ENCODE results near the gene BICDL1. TPM values are rescaled to one million over a fixed set of nuclear protein-coding genes. Genes with fewer than 3 reads are reported as not detected.
"Not testable (repeated sequence)": the region's sequence is repeated elsewhere in the genome, so short reads cannot be mapped to it uniquely, and the experiment has no call there.

Gene BICDL1
- total RNA-seq, 1 donor from 2014 or later: not detected

- Mint-ChIP-seq H3K4me1 (ENCODE audit: unreplicated experiment) (no peaks in the 10 kb centered on the region), H3K27ac (ENCODE audit: unreplicated experiment) (no peak overlapping the region)
Observed at GRCh38 chr12:120039711-120040110, 50.7 kb downstream of the BICDL1 start.

GRCh38 chr12:120041386-120042231, 52.6 kb downstream of the BICDL1 start:
- no peak for DNase-seq (ENCODE audit: extremely low spot score, unreplicated experiment)
- no peak for TF ChIP-seq CTCF (IDR thresholded peaks at IDR 0.05)
- Mint-ChIP-seq H3K4me1 (ENCODE audit: unreplicated experiment) (no peaks in the 10 kb centered on the region), H3K27me3 (ENCODE audit: unreplicated experiment) (peaks cover 36% of the 10 kb centered on the region), H3K36me3 (ENCODE audit: unreplicated experiment) (no peaks in the 10 kb centered on the region), H3K9me3 (ENCODE audit: unreplicated experiment) (no peaks in the 10 kb centered on the region), H3K4me3 (ENCODE audit: unreplicated experiment) (no peak overlapping the region), H3K27ac (ENCODE audit: unreplicated experiment) (no peak overlapping the region)

More at GRCh38 chr12:120039711-120040110, 50.7 kb downstream of the BICDL1 start:
- Mint-ChIP-seq H3K9me3 (ENCODE audit: unreplicated experiment) (no peaks in the 10 kb centered on the region), H3K27me3 (ENCODE audit: unreplicated experiment) (peaks cover 36% of the 10 kb centered on the region), H3K4me3 (ENCODE audit: unreplicated experiment) (no peak overlapping the region), H3K36me3 (ENCODE audit: unreplicated experiment) (no peaks in the 10 kb centered on the region)
- no peak for DNase-seq (ENCODE audit: extremely low spot score, unreplicated experiment)
- no peak for TF ChIP-seq CTCF (IDR thresholded peaks at IDR 0.05)

- H3K36me3 Mint-ChIP-seq (ENCODE audit: unreplicated experiment); H3K4me3 Mint-ChIP-seq (ENCODE audit: unreplicated experiment); H3K9me3 Mint-ChIP-seq (ENCODE audit: unreplicated experiment); H3K27ac Mint-ChIP-seq (ENCODE audit: unreplicated experiment); DNase-seq (ENCODE audit: extremely low spot score, unreplicated experiment); H3K4me1 Mint-ChIP-seq (ENCODE audit: unreplicated experiment): not testable (repeated sequence)
- peaks cover 52% of the 10 kb centered on the region for H3K27me3 Mint-ChIP-seq (ENCODE audit: unreplicated experiment)
Observed at GRCh38 chr12:120045367-120045766, 56.3 kb downstream of the BICDL1 start.

GRCh38 chr12:120047072-120047471, 58.0 kb downstream of the BICDL1 start:
- H3K27ac Mint-ChIP-seq (ENCODE audit: unreplicated experiment): no peak overlapping the region
- no peaks in the 10 kb centered on the region for H3K9me3 Mint-ChIP-seq (ENCODE audit: unreplicated experiment)
- H3K4me1 Mint-ChIP-seq (ENCODE audit: unreplicated experiment): no peaks in the 10 kb centered on the region
- TF ChIP-seq CTCF (IDR thresholded peaks at IDR 0.05): no peak
- H3K4me3 Mint-ChIP-seq (ENCODE audit: unreplicated experiment): no peak overlapping the region
- DNase-seq (ENCODE audit: extremely low spot score, unreplicated experiment): no peak
- H3K36me3 Mint-ChIP-seq (ENCODE audit: unreplicated experiment): no peaks in the 10 kb centered on the region
- H3K27me3 Mint-ChIP-seq (ENCODE audit: unreplicated experiment): peaks cover 47% of the 10 kb centered on the region

- no peak overlapping the region for H3K4me3 Mint-ChIP-seq (ENCODE audit: unreplicated experiment)
- H3K27ac Mint-ChIP-seq (ENCODE audit: unreplicated experiment): no peak overlapping the region
- H3K27me3 Mint-ChIP-seq (ENCODE audit: unreplicated experiment): peaks cover 43% of the 10 kb centered on the region
- no peak for TF ChIP-seq CTCF (IDR thresholded peaks at IDR 0.05)
- H3K36me3 Mint-ChIP-seq (ENCODE audit: unreplicated experiment): no peaks in the 10 kb centered on the region
- no peak for DNase-seq (ENCODE audit: extremely low spot score, unreplicated experiment)
- peaks cover 3% of the 10 kb centered on the region for H3K9me3 Mint-ChIP-seq (ENCODE audit: unreplicated experiment)
- no peaks in the 10 kb centered on the region for H3K4me1 Mint-ChIP-seq (ENCODE audit: unreplicated experiment)
Observed at GRCh38 chr12:120048263-120048662, 59.2 kb downstream of the BICDL1 start.

Measured in osteocyte (in vitro differentiated cells).